ENCODE results near the gene MSMO1. TPM values are rescaled to one million over a fixed set of nuclear protein-coding genes. Genes with fewer than 3 reads are reported as not detected.

The MSMO1 gene
- total and polyA plus RNA-seq, 2 of the 8 experiments (the other 6 are each of a cell fraction or from before 2014, with no cell fraction given), result 79.8 to 109 TPM

GRCh38 chr4:165309456-165309855 lies 18.0 kb upstream of the MSMO1 start (continued):
- TF ChIP-seq RFX5 (IDR thresholded peaks at IDR 0.05; ENCODE audit: borderline replicate concordance, low read depth, low read length), result no peak
